Measurements from ENCODE around the gene MACROD2. TPM values are rescaled to one million over a fixed set of nuclear protein-coding genes. Genes with fewer than 3 reads are reported as not detected.

The MACROD2 gene
- total RNA-seq, 1 donor from 2014 or later, result 3.1 TPM

DNA sequence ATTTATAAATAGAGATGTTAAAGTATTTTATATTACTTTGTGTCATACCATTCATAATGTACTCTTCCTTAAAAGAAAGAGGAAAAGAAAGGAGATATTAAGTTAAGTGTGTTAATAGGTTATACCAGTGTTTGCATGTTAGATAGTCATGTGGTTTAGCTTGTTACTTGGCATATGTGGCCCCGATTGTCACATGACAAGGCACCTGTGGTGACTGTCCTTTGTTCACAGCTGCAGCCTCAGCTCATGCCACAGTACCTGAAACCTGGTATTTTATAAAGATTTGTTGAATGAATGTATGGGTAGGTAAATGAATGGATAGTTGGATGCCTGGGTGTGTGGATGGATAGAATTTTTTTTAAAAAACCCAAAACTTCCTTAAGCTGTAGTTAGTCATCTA, 648.2 kb downstream of the MACROD2 start:
- Histone ChIP-seq H3K4me1 (ENCODE audit: control insufficient read depth in 3 of 3, insufficient read depth in 3 of 3, low read length in 3 of 3) (no peaks in the 10 kb centered on the region), H3K36me3 (ENCODE audit: control insufficient read depth in 3 of 3, insufficient read depth in 3 of 3, low read length in 3 of 3) (no peaks in the 10 kb centered on the region), H3K9ac (ENCODE audit: low read depth in 1 of 3, low read length in 3 of 3) (no peak overlapping the region), H3K4me3 (ENCODE audit: low read length in 3 of 3) (no peak overlapping the region), H3K9me3 (ENCODE audit: control insufficient read depth in 3 of 3, low read length in 3 of 3) (peaks cover 0 to 3% (median 0%) of the 10 kb centered on the region in 3 donors), H3K27me3 (ENCODE audit: control insufficient read depth in 3 of 3, insufficient read depth in 3 of 3, low read length in 3 of 3) (no peaks in the 10 kb centered on the region), H3K27ac (ENCODE audit: low read depth, low read length) (no peak overlapping the region)

DNA sequence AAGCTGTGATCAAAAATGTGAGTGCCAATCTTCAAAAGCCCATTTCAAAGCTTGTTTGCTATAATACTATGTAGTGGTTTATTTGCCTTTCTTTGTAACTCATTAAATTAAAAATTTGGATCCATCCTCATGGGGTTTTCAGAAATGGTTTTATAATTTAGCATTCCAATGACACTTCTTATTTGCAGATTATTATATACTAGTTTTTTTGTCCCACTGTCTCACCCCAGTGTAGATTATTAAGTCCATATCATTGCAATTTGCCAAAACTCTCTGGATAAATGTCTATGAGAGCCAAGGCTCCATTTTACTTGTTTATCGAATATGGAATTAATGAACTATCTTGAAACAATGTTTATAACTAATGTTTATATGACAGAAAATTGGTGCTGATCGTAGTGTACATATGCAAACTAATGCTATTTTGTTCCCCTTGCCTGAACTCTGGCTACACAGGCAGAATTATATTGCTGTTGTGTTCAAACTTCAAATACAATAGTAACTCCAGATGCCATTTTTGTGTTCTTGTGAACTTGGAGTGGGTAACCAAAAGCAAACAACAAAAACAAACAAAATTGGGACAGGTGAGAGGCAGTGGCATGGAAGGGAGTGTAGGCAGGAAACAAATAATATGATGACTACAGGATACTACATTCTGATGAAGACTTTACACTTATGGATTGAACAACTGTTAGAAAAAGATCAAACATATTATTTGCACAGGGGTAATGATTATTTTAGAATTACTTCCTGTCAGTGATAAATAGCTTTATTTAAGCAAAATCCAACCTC, 649.2 kb downstream of the MACROD2 start:
- no peaks in the 10 kb centered on the region for H3K4me1 ChIP-seq (ENCODE audit: control insufficient read depth in 3 of 3, insufficient read depth in 3 of 3, low read length in 3 of 3)
- H3K9ac ChIP-seq (ENCODE audit: low read depth in 1 of 3, low read length in 3 of 3), result no peak overlapping the region
- peaks cover 0 to 3% (median 0%) of the 10 kb centered on the region in 3 donors for H3K9me3 ChIP-seq (ENCODE audit: control insufficient read depth in 3 of 3, low read length in 3 of 3)
- no peak overlapping the region for H3K4me3 ChIP-seq (ENCODE audit: low read length in 3 of 3)
- H3K27me3 ChIP-seq (ENCODE audit: control insufficient read depth in 3 of 3, insufficient read depth in 3 of 3, low read length in 3 of 3), result no peaks in the 10 kb centered on the region
- H3K36me3 ChIP-seq (ENCODE audit: control insufficient read depth in 3 of 3, insufficient read depth in 3 of 3, low read length in 3 of 3), result no peaks in the 10 kb centered on the region
- H3K27ac ChIP-seq (ENCODE audit: low read depth, low read length), result no peak overlapping the region

DNA sequence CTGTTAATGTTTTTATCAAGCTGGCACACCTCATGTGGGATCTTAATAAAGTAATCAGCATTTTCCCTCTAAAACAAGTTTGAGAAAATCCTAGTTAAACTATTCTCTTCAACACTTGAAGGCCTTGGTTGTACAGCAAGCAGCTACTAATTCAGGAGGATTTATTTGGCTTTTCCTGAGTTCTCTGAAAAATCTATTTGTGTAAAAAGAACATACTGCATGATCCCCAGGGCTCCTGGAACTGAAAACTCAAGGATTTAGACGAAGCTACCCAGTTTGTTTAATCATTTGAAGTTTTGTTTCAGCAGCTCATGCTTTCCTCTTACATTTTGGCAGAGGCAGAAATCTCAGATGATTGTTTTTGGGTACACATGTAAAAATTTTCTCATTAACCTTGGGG, 651.7 kb downstream of the MACROD2 start:
- H3K27ac ChIP-seq (ENCODE audit: low read depth, low read length), result no peak overlapping the region
- H3K4me1 ChIP-seq (ENCODE audit: control insufficient read depth in 3 of 3, insufficient read depth in 3 of 3, low read length in 3 of 3), result no peaks in the 10 kb centered on the region
- H3K27me3 ChIP-seq (ENCODE audit: control insufficient read depth in 3 of 3, insufficient read depth in 3 of 3, low read length in 3 of 3), result no peaks in the 10 kb centered on the region
- H3K9me3 ChIP-seq (ENCODE audit: control insufficient read depth in 3 of 3, low read length in 3 of 3), result no peaks in the 10 kb centered on the region
- no peaks in the 10 kb centered on the region for H3K36me3 ChIP-seq (ENCODE audit: control insufficient read depth in 3 of 3, insufficient read depth in 3 of 3, low read length in 3 of 3)
- no peak overlapping the region for H3K4me3 ChIP-seq (ENCODE audit: low read length in 3 of 3)
- H3K9ac ChIP-seq (ENCODE audit: low read depth in 1 of 3, low read length in 3 of 3), result no peak overlapping the region

GRCh38 chr20:14649662-14650061, 654.3 kb downstream of the MACROD2 start:
- Histone ChIP-seq H3K27me3 (ENCODE audit: control insufficient read depth in 3 of 3, insufficient read depth in 3 of 3, low read length in 3 of 3) (no peaks in the 10 kb centered on the region), H3K36me3 (ENCODE audit: control insufficient read depth in 3 of 3, insufficient read depth in 3 of 3, low read length in 3 of 3) (no peaks in the 10 kb centered on the region), H3K27ac (ENCODE audit: low read depth, low read length) (no peak overlapping the region), H3K9me3 (ENCODE audit: control insufficient read depth in 3 of 3, low read length in 3 of 3) (no peaks in the 10 kb centered on the region), H3K9ac (ENCODE audit: low read depth in 1 of 3, low read length in 3 of 3) (no peak overlapping the region), H3K4me3 (ENCODE audit: low read length in 3 of 3) (no peak overlapping the region), H3K4me1 (ENCODE audit: control insufficient read depth in 3 of 3, insufficient read depth in 3 of 3, low read length in 3 of 3) (no peaks in the 10 kb centered on the region)

DNA sequence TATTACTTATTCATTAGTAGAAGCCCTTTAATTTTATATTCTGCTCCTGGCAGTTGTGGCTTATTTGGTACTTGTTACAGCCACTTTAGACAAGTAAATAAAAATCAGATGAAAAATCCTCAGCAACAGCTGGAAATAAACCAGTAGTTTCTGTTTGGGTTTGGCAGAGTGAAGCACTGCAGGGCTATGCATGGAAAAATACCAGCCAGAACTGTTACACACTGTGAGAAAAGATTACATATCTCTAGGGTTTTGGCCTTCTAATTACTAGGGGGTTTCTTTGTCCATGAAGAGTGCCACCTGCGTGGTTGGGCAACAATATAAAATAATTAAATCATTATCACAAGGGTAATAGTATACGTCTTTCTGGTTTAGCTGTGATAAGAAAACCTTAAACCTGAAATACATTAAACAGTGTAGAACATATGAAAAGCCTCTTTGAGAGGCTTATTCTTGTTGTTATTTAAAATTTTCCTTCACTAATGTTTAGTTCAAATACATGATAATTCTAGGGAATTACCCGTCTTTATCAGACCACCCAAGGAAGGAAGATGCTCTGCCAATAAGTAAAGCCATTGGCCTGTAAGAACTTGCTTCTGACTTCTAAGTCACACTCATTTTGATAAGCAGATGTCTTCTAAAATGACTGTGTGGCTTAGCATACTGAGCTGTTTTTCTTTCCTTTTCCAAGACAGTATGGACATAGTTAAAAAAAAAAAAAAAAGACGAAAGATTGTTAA, 662.1 kb downstream of the MACROD2 start:
- H3K27ac ChIP-seq (ENCODE audit: low read depth, low read length), result no peak overlapping the region
- no peak overlapping the region for H3K9ac ChIP-seq (ENCODE audit: low read depth in 1 of 3, low read length in 3 of 3)
- no peaks in the 10 kb centered on the region for H3K36me3 ChIP-seq (ENCODE audit: control insufficient read depth in 3 of 3, insufficient read depth in 3 of 3, low read length in 3 of 3)
- H3K4me3 ChIP-seq (ENCODE audit: low read length in 3 of 3), result no peak overlapping the region
- no peaks in the 10 kb centered on the region for H3K4me1 ChIP-seq (ENCODE audit: control insufficient read depth in 3 of 3, insufficient read depth in 3 of 3, low read length in 3 of 3)
- no peaks in the 10 kb centered on the region for H3K9me3 ChIP-seq (ENCODE audit: control insufficient read depth in 3 of 3, low read length in 3 of 3)
- H3K27me3 ChIP-seq (ENCODE audit: control insufficient read depth in 3 of 3, insufficient read depth in 3 of 3, low read length in 3 of 3), result no peaks in the 10 kb centered on the region

DNA sequence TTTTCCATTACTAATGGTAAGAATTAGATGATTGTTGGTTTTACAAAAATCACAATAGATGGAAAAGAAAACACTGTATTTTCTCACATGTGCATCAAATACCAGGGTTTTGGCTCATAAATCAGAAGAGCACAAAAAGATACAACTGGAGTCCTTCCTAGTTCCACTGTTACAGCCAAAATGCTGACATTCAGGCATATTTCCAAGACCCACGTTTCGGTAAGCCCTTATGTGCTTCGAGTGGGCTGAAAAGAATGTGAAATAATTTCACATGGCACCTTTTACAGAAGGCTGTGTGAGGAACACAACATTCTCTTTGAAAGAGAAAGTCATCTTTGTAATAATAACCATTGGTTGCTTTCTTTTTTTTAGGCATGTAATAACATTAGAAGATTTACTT, 668.8 kb downstream of the MACROD2 start:
- Histone ChIP-seq H3K27ac (ENCODE audit: low read depth, low read length) (no peak overlapping the region), H3K36me3 (ENCODE audit: control insufficient read depth in 3 of 3, insufficient read depth in 3 of 3, low read length in 3 of 3) (no peaks in the 10 kb centered on the region), H3K27me3 (ENCODE audit: control insufficient read depth in 3 of 3, insufficient read depth in 3 of 3, low read length in 3 of 3) (no peaks in the 10 kb centered on the region), H3K9me3 (ENCODE audit: control insufficient read depth in 3 of 3, low read length in 3 of 3) (no peaks in the 10 kb centered on the region), H3K4me1 (ENCODE audit: control insufficient read depth in 3 of 3, insufficient read depth in 3 of 3, low read length in 3 of 3) (no peaks in the 10 kb centered on the region), H3K4me3 (ENCODE audit: low read length in 3 of 3) (no peak overlapping the region), H3K9ac (ENCODE audit: low read depth in 1 of 3, low read length in 3 of 3) (no peak overlapping the region)

- Histone ChIP-seq H3K27me3 (ENCODE audit: control insufficient read depth in 3 of 3, insufficient read depth in 3 of 3, low read length in 3 of 3) (no peaks in the 10 kb centered on the region), H3K27ac (ENCODE audit: low read depth, low read length) (no peak overlapping the region), H3K9me3 (ENCODE audit: control insufficient read depth in 3 of 3, low read length in 3 of 3) (no peaks in the 10 kb centered on the region), H3K9ac (ENCODE audit: low read depth in 1 of 3, low read length in 3 of 3) (no peak overlapping the region), H3K4me3 (ENCODE audit: low read length in 3 of 3) (no peak overlapping the region), H3K4me1 (ENCODE audit: control insufficient read depth in 3 of 3, insufficient read depth in 3 of 3, low read length in 3 of 3) (no peaks in the 10 kb centered on the region), H3K36me3 (ENCODE audit: control insufficient read depth in 3 of 3, insufficient read depth in 3 of 3, low read length in 3 of 3) (no peaks in the 10 kb centered on the region)
Observed at GRCh38 chr20:14666696-14667095, 671.4 kb downstream of the MACROD2 start.

GRCh38 chr20:14667226-14667625, 671.9 kb downstream of the MACROD2 start:
- Histone ChIP-seq H3K36me3 (ENCODE audit: control insufficient read depth in 3 of 3, insufficient read depth in 3 of 3, low read length in 3 of 3) (no peaks in the 10 kb centered on the region), H3K9me3 (ENCODE audit: control insufficient read depth in 3 of 3, low read length in 3 of 3) (no peaks in the 10 kb centered on the region), H3K27me3 (ENCODE audit: control insufficient read depth in 3 of 3, insufficient read depth in 3 of 3, low read length in 3 of 3) (no peaks in the 10 kb centered on the region), H3K9ac (ENCODE audit: low read depth in 1 of 3, low read length in 3 of 3) (no peak overlapping the region), H3K27ac (ENCODE audit: low read depth, low read length) (no peak overlapping the region), H3K4me1 (ENCODE audit: control insufficient read depth in 3 of 3, insufficient read depth in 3 of 3, low read length in 3 of 3) (no peaks in the 10 kb centered on the region), H3K4me3 (ENCODE audit: low read length in 3 of 3) (no peak overlapping the region)

DNA sequence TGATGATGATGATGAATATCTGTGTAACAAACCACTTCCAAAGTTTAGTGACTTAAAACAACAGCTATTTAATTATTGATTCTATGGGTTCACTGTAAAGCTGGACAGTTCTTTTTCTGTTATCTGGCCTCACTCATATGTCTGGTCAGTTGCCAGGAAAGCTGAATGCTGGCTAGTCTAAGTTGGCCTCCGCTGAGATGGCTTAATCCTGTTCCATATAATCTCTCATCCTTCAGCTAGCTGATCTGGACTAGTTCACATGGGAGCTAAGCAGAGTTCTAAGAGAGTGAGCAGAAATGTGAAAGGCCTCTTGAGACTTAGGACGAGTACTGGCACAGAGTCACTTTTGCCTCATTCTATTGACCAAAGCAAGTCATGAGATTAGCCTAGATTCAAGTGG, 676.8 kb downstream of the MACROD2 start:
- Histone ChIP-seq H3K9ac (ENCODE audit: low read depth in 1 of 3, low read length in 3 of 3) (no peak overlapping the region), H3K4me1 (ENCODE audit: control insufficient read depth in 3 of 3, insufficient read depth in 3 of 3, low read length in 3 of 3) (no peaks in the 10 kb centered on the region), H3K4me3 (ENCODE audit: low read length in 3 of 3) (no peak overlapping the region), H3K27ac (ENCODE audit: low read depth, low read length) (no peak overlapping the region), H3K36me3 (ENCODE audit: control insufficient read depth in 3 of 3, insufficient read depth in 3 of 3, low read length in 3 of 3) (no peaks in the 10 kb centered on the region), H3K27me3 (ENCODE audit: control insufficient read depth in 3 of 3, insufficient read depth in 3 of 3, low read length in 3 of 3) (no peaks in the 10 kb centered on the region), H3K9me3 (ENCODE audit: control insufficient read depth in 3 of 3, low read length in 3 of 3) (no peaks in the 10 kb centered on the region)

GRCh38 chr20:14673164-14673563, 677.8 kb downstream of the MACROD2 start:
- Histone ChIP-seq H3K36me3 (ENCODE audit: control insufficient read depth in 3 of 3, insufficient read depth in 3 of 3, low read length in 3 of 3) (no peaks in the 10 kb centered on the region), H3K4me3 (ENCODE audit: low read length in 3 of 3) (no peak overlapping the region), H3K9ac (ENCODE audit: low read depth in 1 of 3, low read length in 3 of 3) (no peak overlapping the region), H3K9me3 (ENCODE audit: control insufficient read depth in 3 of 3, low read length in 3 of 3) (no peaks in the 10 kb centered on the region), H3K27ac (ENCODE audit: low read depth, low read length) (no peak overlapping the region), H3K4me1 (ENCODE audit: control insufficient read depth in 3 of 3, insufficient read depth in 3 of 3, low read length in 3 of 3) (no peaks in the 10 kb centered on the region), H3K27me3 (ENCODE audit: control insufficient read depth in 3 of 3, insufficient read depth in 3 of 3, low read length in 3 of 3) (no peaks in the 10 kb centered on the region)

Data from skeletal muscle tissue (tissue), 4 donors.